Measurements from ENCODE around the gene SGPP2. TPM values are rescaled to one million over a fixed set of nuclear protein-coding genes. Genes with fewer than 3 reads are reported as not detected.

The SGPP2 gene
- polyA plus RNA-seq, 2 of the 4 experiments (the other 2 are of a cell fraction) = 0.10 to 0.26 TPM

DNA sequence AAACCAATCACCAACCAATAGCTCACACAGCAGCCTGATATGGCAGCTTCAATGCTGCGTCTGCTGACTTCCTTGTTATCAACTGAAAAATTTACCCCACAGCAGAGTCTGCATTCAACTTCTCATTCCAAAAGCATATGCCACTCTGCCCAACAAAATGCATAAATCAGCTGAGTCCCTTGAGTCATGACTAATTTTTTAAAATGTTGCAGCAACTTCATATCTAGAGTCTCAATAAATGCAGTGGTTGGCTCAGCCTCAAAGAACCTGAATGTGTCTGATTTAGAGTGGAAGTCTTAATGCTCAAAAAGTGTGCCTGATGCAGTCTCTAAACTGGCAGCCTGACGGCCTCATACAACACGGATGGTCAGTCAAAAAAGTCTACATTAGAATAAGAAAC, 185.0 kb downstream of the SGPP2 start:
- ATAC-seq = no peak
- Histone ChIP-seq H3K4me1 (no peaks in the 10 kb centered on the region), H3K4me2 (no peak overlapping the region), H3K9me3 (no peaks in the 10 kb centered on the region), H3K4me3 (no peak overlapping the region), H3K27ac (no peak overlapping the region)
- CTCF ChIA-PET = no interaction called here
- FAIRE-seq = no peak
- TF ChIP-seq SMC3 (IDR thresholded peaks at IDR 0.05) (no peak), HOXA7 (CRISPR knock-in tag; IDR thresholded peaks at IDR 0.05) (no peak), RFX5 (IDR thresholded peaks at IDR 0.05) (no peak)
- POLR2A ChIA-PET = no interaction called here
- WGBS (ENCODE audit: missing lambda C conversion rate) = 98% methylated on average over 3 of the region's 3 CpGs
- DNase-seq (ENCODE audit: low read depth in 1 of 2, low spot score in 1 of 2) = no peak

Small RNA genes lying within 50 kb of the gene (small RNA-seq; reads per million reads assigned to genes)
- gene RF00019 (0 reads per million in 6 experiments), gene RNU6-619P (0 reads per million in 6 experiments)

Other genes starting within 250 kb of the SGPP2 start
- not detected in 2 replicates for gene PAX3, start 125.5 kb upstream of the SGPP2 start, polyA plus RNA-seq (2011; rRNA removed)
- not detected in 3 replicates for gene PAX3, start 125.5 kb upstream of the SGPP2 start, polyA plus RNA-seq (2017; fragmentation: RNase III; extraction: RNeasy Plus Mini Kit Qiagen cat#74134 plus additional on column Dnase treatment)
- gene FARSB, start 231.5 kb downstream of the SGPP2 start, polyA plus RNA-seq (2011; rRNA removed) = 67.3 and 77.4 TPM in 2 replicates
- 41.0 to 50.4 TPM (median 42.1 TPM) in 3 replicates for gene FARSB, start 231.5 kb downstream of the SGPP2 start, polyA plus RNA-seq (2017; fragmentation: RNase III; extraction: RNeasy Plus Mini Kit Qiagen cat#74134 plus additional on column Dnase treatment)
- gene MOGAT1, start 247.1 kb downstream of the SGPP2 start, polyA plus RNA-seq (2011; rRNA removed) = not detected in 2 replicates
- not detected in 3 replicates for gene MOGAT1, start 247.1 kb downstream of the SGPP2 start, polyA plus RNA-seq (2017; fragmentation: RNase III; extraction: RNeasy Plus Mini Kit Qiagen cat#74134 plus additional on column Dnase treatment)

All from A549 (cell line).